SK-N-SH (cell line): ENCODE measurements around the gene FAM149B1. TPM values are rescaled to one million over a fixed set of nuclear protein-coding genes. Genes with fewer than 3 reads are reported as not detected.

ENCODE experiments used
- CTCF ChIA-PET: fragments of 300-600, 350-600 bp; formaldehyde crosslinking; extraction: SDS; loops from one replicate; lab custom pipeline; 2021; lab: Yijun Ruan, JAX
- POLR2A ChIA-PET: fragments of 350-600 bp; sonication (Branson Sonifier 250); formaldehyde crosslinking; extraction: SDS; loops from one replicate; lab custom pipeline; 2020; ENCODE audit warnings: antibody characterized with exemption, inconsistent platforms; lab: Yijun Ruan, JAX
- DNase-seq: peaks from one replicate; pipeline ENCODE4 v3.0.0; 2012
- H2AFZ ChIP-seq: fragments of 200-600 bp; sonication (generic); 2 replicates; pipeline ENCODE4 v1.8.1; 2016; ENCODE audit warnings: antibody characterized with exemption, mild to moderate bottlenecking, low read depth
- H3F3A ChIP-seq: fragments of 200-600 bp; sonication (generic); replicated peaks from 2 replicates; pipeline ENCODE3; 2016; ENCODE audit warnings: antibody characterized with exemption, mild to moderate bottlenecking; ENCODE audit not compliant: insufficient read depth
- H3K27ac ChIP-seq, 2 experiments: fragments of 200-500 bp in 1 of 2; fragments of 200-600 bp in 1 of 2; sonication (Bioruptor generic) in 1 of 2; sonication (generic), shearing (Covaris generic) in 1 of 2; 2 replicates each; pipeline versions ENCODE4 v1.5.1 to v1.6.1; 2014 to 2016; ENCODE audit warnings: low read depth in 2 of 2, inconsistent platforms in 1 of 2, low read length in 1 of 2, mild to moderate bottlenecking in 1 of 2, mixed read lengths in 1 of 2
- H3K27me3 ChIP-seq: fragments of 200-600 bp; sonication (generic), shearing (Covaris generic); 2 replicates; pipeline ENCODE4 v1.6.1; 2016; ENCODE audit warnings: mixed run types; ENCODE audit not compliant: insufficient read depth
- H3K36me3 ChIP-seq, 2 experiments: fragments of 200-500 bp in 1 of 2; fragments of 200-600 bp in 1 of 2; sonication (Bioruptor generic) in 1 of 2; sonication (generic) in 1 of 2; replicated peaks in 1 of 2; 2 replicates each; pipeline versions ENCODE3 to v1.5.1; 2014 to 2016; ENCODE audit warnings: low read length in 1 of 2, mild to moderate bottlenecking in 1 of 2; ENCODE audit not compliant: insufficient read depth in 2 of 2, control insufficient read depth in 1 of 2
- H3K4me1 ChIP-seq, 2 experiments: fragments of 200-500 bp in 1 of 2; fragments of 200-600 bp in 1 of 2; sonication (Bioruptor generic) in 1 of 2; sonication (generic), shearing (Covaris generic) in 1 of 2; 2 replicates each; pipeline versions ENCODE4 v1.5.1 to v1.6.1; 2014 to 2016; ENCODE audit warnings: low read depth in 1 of 2, low read length in 1 of 2, mixed run types in 1 of 2; ENCODE audit not compliant: insufficient read depth in 2 of 2, control insufficient read depth in 1 of 2
- H3K4me2 ChIP-seq: fragments of 200-600 bp; sonication (generic), shearing (Covaris generic); 2 replicates; pipeline ENCODE4 v1.6.1; 2017; ENCODE audit warnings: mixed run types
- H3K4me3 ChIP-seq, 2 experiments: fragments of 200-500 bp in 1 of 2; fragments of 200-600 bp in 1 of 2; sonication (Bioruptor generic) in 1 of 2; sonication (generic), shearing (Covaris generic) in 1 of 2; 2 replicates each; pipeline versions ENCODE4 v1.5.1 to v1.8.1; 2014 to 2016; ENCODE audit warnings: low read depth in 2 of 2, inconsistent platforms in 1 of 2, low read length in 1 of 2, mild to moderate bottlenecking in 1 of 2, mixed read lengths in 1 of 2, moderate library complexity in 1 of 2
- H3K79me2 ChIP-seq: fragments of 200-600 bp; sonication (generic); 2 replicates; pipeline ENCODE4 v1.8.1; 2017; ENCODE audit warnings: mild to moderate bottlenecking; ENCODE audit not compliant: insufficient read depth
- H3K9ac ChIP-seq: fragments of 200-600 bp; sonication (generic); 2 replicates; pipeline ENCODE4 v1.6.1; 2017; ENCODE audit warnings: mixed run types
- H3K9me2 ChIP-seq: fragments of 200-600 bp; sonication (generic); 2 replicates; pipeline ENCODE4 v1.6.1; 2017; ENCODE audit warnings: mixed run types
- H3K9me3 ChIP-seq: fragments of 200-600 bp; sonication (generic); 2 replicates; pipeline ENCODE4 v1.6.1; 2017; ENCODE audit warnings: mixed run types, mild to moderate bottlenecking, moderate library complexity
- H4K20me1 ChIP-seq: fragments of 200-600 bp; sonication (generic); 2 replicates; pipeline ENCODE4 v1.6.1; 2017; ENCODE audit warnings: mild to moderate bottlenecking, mixed run types; ENCODE audit not compliant: insufficient read depth
- EP300 ChIP-seq, 2 experiments: IDR thresholded peaks; 2 replicates each; pipeline versions ENCODE4 v1.4.0 to v1.6.1; 2012; ENCODE audit warnings: borderline replicate concordance in 1 of 2, low read depth in 1 of 2, low read length in 1 of 2
- FOXJ3 ChIP-seq: sonication (generic); formaldehyde crosslinking; IDR thresholded peaks from 2 replicates; pipeline ENCODE4 v1.5.1; 2020; ENCODE audit warnings: mild to moderate bottlenecking, missing genetic modification reagents
- GABPA ChIP-seq: IDR thresholded peaks from 2 replicates; pipeline ENCODE4 v1.4.0; 2012; ENCODE audit warnings: low read depth, mild to moderate bottlenecking
- GATA2 ChIP-seq: sonication (generic); formaldehyde crosslinking; IDR thresholded peaks from 2 replicates; pipeline ENCODE4 v1.5.0; 2020; ENCODE audit warnings: mild to moderate bottlenecking, missing genetic modification reagents
- MEF2A ChIP-seq: IDR thresholded peaks from 2 replicates; pipeline ENCODE4 v1.4.0; 2012; ENCODE audit warnings: low read depth, borderline replicate concordance
- NRF1 ChIP-seq: IDR thresholded peaks from 2 replicates; pipeline ENCODE4 v1.6.1; 2012; ENCODE audit warnings: low read depth, mild to moderate bottlenecking, low read length
- RCOR1 ChIP-seq: fragments of 150-350 bp; IDR thresholded peaks from 2 replicates; pipeline ENCODE4 v1.6.1; 2017; ENCODE audit warnings: antibody characterized with exemption, low read length
- RXRA ChIP-seq: IDR thresholded peaks from 2 replicates; pipeline ENCODE4 v1.4.0; 2012; ENCODE audit warnings: low read depth, mild to moderate bottlenecking, borderline replicate concordance
- SIN3A ChIP-seq: IDR thresholded peaks from 2 replicates; pipeline ENCODE4 v1.6.1; 2012; ENCODE audit warnings: low read depth, mild to moderate bottlenecking, low read length, moderate library complexity, borderline replicate concordance
- SMC3 ChIP-seq: IDR thresholded peaks from 2 replicates; pipeline ENCODE4 v1.6.1; 2012; ENCODE audit warnings: low read depth, low read length, improper control_type of control experiment
- TAF1 ChIP-seq: IDR thresholded peaks from 2 replicates; pipeline ENCODE4 v1.6.1; 2012; ENCODE audit warnings: low read depth, mild to moderate bottlenecking, low read length, moderate library complexity, borderline replicate concordance
- TCF12 ChIP-seq: IDR thresholded peaks from 2 replicates; pipeline ENCODE4 v1.4.0; 2012
- YY1 ChIP-seq: IDR thresholded peaks from 2 replicates; pipeline ENCODE4 v1.4.0; 2012; ENCODE audit warnings: low read depth, mild to moderate bottlenecking
- WGBS: methylation state at CpG from one replicate; pipeline ENCODE4 v1.1.6; 2017; ENCODE audit warnings: low lambda C conversion rate; 5-methylcytosine and 5-hydroxymethylcytosine counted together
- polyA plus RNA-seq, 3 experiments: library from polyadenylated mRNA; depleted of rRNA; stranded (reverse); fragments of >200 nt; gene quantifications; 2 replicates each; pipeline ENCODE4 v1.2.3, GENCODE V29; 2012
- TF ChIP-seq, protein P1 (sequence below): fragments of 150-350 bp; IDR thresholded peaks from 2 replicates; pipeline ENCODE4 v1.6.1; 2017; ENCODE audit warnings: antibody characterized with exemption, low read length, low read depth, borderline replicate concordance
- TF ChIP-seq, protein P2 (sequence below): IDR thresholded peaks from 2 replicates; pipeline ENCODE4 v1.4.0; 2012; ENCODE audit warnings: low read depth, borderline replicate concordance
- TF ChIP-seq, protein P3 (sequence below): IDR thresholded peaks from 2 replicates; pipeline ENCODE4; 2012

The FAM149B1 gene
- polyA plus RNA-seq, 1 of the 3 experiments (the other 2 are of a cell fraction), result 28.2 TPM

DNA sequence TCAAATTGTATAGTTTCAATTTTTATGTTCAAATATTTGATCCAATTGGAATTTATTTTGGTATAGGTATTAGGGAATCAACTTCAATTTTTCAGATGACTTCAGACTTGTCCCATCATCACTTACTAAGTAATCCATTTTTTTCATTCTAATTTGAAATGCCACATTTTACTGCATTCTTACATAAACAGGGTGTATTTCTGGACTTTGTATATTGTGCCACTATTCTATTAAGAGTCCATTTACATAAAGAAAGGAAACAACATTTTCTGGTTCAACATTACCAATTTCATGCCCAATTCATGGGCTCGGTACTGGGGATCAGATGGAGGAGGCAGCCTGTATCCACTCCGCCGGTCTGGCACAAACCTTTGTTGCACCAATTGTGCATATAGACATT is 15.9 kb upstream of the FAM149B1 start:
- CTCF ChIA-PET, result interaction anchor here (1.0 kb wide), 1 partner anchor 56 kb away, joined by 4 read pairs; the partner anchor contains the start of gene P4HA1
- H3K79me2 ChIP-seq, result peaks cover 39% of the 10 kb centered on the region

DNA sequence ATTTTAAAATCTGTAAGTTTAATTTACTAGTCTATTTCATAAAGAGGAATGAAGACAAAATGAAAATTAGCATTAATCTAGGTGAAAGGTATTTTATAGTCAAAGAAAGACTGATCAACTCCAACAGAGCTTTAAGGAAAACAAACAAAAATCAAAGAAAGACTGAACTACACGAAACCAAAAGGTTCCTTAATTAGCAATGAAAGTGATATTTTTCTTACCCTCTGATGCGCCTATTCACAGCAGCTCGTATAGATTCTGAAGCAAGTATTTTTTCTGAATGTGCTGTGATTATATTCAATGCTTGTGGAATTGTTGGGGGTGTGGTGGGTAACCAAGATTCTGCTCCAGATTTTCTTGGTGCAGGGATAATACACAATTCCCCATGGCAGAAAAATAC is 11.9 kb upstream of the FAM149B1 start:
- Histone ChIP-seq H4K20me1 (no peaks in the 10 kb centered on the region), H3K36me3 (peaks cover 42 to 61% of the 10 kb centered on the region in 2 experiments), H3K4me3 (no peak overlapping the region), H3K9me2 (no peaks in the 10 kb centered on the region), H3K27ac (no peak overlapping the region), H3K27me3 (no peaks in the 10 kb centered on the region), H3K79me2 (peaks cover 50% of the 10 kb centered on the region), H2AFZ (no peak overlapping the region), H3K9ac (no peak overlapping the region), H3K4me1 (no peaks in the 10 kb centered on the region), H3K4me2 (no peak overlapping the region), H3F3A (peaks cover 16% of the 10 kb centered on the region), H3K9me3 (no peaks in the 10 kb centered on the region)
- TF ChIP-seq TAF1, result no peak
- TF ChIP-seq TCF12, result no peak
- no peak for TF ChIP-seq SIN3A
- no peak for TF ChIP-seq GABPA
- TF ChIP-seq, protein P1, sequence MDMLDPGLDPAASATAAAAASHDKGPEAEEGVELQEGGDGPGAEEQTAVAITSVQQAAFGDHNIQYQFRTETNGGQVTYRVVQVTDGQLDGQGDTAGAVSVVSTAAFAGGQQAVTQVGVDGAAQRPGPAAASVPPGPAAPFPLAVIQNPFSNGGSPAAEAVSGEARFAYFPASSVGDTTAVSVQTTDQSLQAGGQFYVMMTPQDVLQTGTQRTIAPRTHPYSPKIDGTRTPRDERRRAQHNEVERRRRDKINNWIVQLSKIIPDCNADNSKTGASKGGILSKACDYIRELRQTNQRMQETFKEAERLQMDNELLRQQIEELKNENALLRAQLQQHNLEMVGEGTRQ, result no peak
- TF ChIP-seq GATA2, result no peak
- TF ChIP-seq NRF1, result no peak
- ChIA-PET CTCF (interaction anchor here (0.8 kb wide), 1 partner anchor 13 kb away, joined by 4 read pairs; no protein-coding TSS in a partner anchor), POLR2A (no interaction called here)
- no peak for DNase-seq
- WGBS, result 94% methylated on average over 3 of the region's 3 CpGs

More for the DNA sequence above, 15.9 kb upstream of the FAM149B1 start:
- no peak overlapping the region for H2AFZ ChIP-seq
- DNase-seq, result no peak
- H3K9me3 ChIP-seq, result no peaks in the 10 kb centered on the region
- H3K9me2 ChIP-seq, result no peaks in the 10 kb centered on the region
- no peaks in the 10 kb centered on the region for H3K27me3 ChIP-seq
- peaks cover 10% of the 10 kb centered on the region for H3F3A ChIP-seq
- H3K4me2 ChIP-seq, result no peak overlapping the region
- H3K27ac ChIP-seq, result no peak overlapping the region
- TF ChIP-seq YY1, result no peak
- no peak for TF ChIP-seq GABPA
- TF ChIP-seq FOXJ3 (CRISPR knock-in tag), result no peak
- TF ChIP-seq, protein P2, sequence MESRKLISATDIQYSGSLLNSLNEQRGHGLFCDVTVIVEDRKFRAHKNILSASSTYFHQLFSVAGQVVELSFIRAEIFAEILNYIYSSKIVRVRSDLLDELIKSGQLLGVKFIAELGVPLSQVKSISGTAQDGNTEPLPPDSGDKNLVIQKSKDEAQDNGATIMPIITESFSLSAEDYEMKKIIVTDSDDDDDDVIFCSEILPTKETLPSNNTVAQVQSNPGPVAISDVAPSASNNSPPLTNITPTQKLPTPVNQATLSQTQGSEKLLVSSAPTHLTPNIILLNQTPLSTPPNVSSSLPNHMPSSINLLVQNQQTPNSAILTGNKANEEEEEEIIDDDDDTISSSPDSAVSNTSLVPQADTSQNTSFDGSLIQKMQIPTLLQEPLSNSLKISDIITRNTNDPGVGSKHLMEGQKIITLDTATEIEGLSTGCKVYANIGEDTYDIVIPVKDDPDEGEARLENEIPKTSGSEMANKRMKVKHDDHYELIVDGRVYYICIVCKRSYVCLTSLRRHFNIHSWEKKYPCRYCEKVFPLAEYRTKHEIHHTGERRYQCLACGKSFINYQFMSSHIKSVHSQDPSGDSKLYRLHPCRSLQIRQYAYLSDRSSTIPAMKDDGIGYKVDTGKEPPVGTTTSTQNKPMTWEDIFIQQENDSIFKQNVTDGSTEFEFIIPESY, result no peak
- no peak for TF ChIP-seq MEF2A
- TF ChIP-seq, protein P1, result no peak
- TF ChIP-seq EP300 (IDR thresholded peaks at IDR 0.05; ENCODE audit: borderline replicate concordance in 1 of 2, low read depth in 1 of 2, low read length in 1 of 2), result no peak
- no peak for TF ChIP-seq NRF1
- no peak for TF ChIP-seq SMC3
- no peak for TF ChIP-seq TAF1
- no peak for TF ChIP-seq GATA2
- no peak for TF ChIP-seq RCOR1
- no peak for TF ChIP-seq RXRA
- TF ChIP-seq, protein P3, sequence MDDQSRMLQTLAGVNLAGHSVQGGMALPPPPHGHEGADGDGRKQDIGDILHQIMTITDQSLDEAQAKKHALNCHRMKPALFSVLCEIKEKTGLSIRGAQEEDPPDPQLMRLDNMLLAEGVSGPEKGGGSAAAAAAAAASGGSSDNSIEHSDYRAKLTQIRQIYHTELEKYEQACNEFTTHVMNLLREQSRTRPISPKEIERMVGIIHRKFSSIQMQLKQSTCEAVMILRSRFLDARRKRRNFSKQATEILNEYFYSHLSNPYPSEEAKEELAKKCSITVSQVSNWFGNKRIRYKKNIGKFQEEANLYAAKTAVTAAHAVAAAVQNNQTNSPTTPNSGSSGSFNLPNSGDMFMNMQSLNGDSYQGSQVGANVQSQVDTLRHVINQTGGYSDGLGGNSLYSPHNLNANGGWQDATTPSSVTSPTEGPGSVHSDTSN, result no peak
- 94% methylated on average over 3 of the region's 3 CpGs for WGBS
- no peak overlapping the region for H3K9ac ChIP-seq
- H3K36me3 ChIP-seq, result peaks cover 55 to 65% of the 10 kb centered on the region in 2 experiments
- H3K4me1 ChIP-seq, result no peaks in the 10 kb centered on the region
- no peaks in the 10 kb centered on the region for H4K20me1 ChIP-seq
- H3K4me3 ChIP-seq, result no peak overlapping the region
- POLR2A ChIA-PET, result no interaction called here
